Gastrocnemius medialis (tissue), 4 donors: ENCODE measurements around the gene ITIH6.

Experiments used
- POLR2A ChIP-seq, 2 donors: fragments of 450-650 bp; IDR thresholded peaks; one replicate each; pipeline ENCODE4 v1.6.1; 2017; ENCODE audit warnings: antibody characterized with exemption in 2 of 2, mild to moderate bottlenecking in 2 of 2, moderate library complexity in 2 of 2
- TF ChIP-seq, protein P1 (sequence below), 5 experiments: fragments of 450-650 bp in 3 of 5; fragments of 200-600 bp in 2 of 5; sonication (generic) in 2 of 5; IDR thresholded peaks in 4 of 5; conservative IDR thresholded peaks in 1 of 5; 1 replicate in 4 of 5; 2 replicates in 1 of 5; pipeline ENCODE4 v1.5.1; 2016 to 2019; ENCODE audit warnings: antibody characterized with exemption in 5 of 5, mild to moderate bottlenecking in 3 of 5, moderate library complexity in 3 of 5

GRCh38 chrX:54714424-54714823 is 83.6 kb downstream of the ITIH6 start:
- TF ChIP-seq, protein P1, sequence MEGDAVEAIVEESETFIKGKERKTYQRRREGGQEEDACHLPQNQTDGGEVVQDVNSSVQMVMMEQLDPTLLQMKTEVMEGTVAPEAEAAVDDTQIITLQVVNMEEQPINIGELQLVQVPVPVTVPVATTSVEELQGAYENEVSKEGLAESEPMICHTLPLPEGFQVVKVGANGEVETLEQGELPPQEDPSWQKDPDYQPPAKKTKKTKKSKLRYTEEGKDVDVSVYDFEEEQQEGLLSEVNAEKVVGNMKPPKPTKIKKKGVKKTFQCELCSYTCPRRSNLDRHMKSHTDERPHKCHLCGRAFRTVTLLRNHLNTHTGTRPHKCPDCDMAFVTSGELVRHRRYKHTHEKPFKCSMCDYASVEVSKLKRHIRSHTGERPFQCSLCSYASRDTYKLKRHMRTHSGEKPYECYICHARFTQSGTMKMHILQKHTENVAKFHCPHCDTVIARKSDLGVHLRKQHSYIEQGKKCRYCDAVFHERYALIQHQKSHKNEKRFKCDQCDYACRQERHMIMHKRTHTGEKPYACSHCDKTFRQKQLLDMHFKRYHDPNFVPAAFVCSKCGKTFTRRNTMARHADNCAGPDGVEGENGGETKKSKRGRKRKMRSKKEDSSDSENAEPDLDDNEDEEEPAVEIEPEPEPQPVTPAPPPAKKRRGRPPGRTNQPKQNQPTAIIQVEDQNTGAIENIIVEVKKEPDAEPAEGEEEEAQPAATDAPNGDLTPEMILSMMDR (IDR thresholded peaks at IDR 0.05 in 4 of 5, conservative IDR thresholded peaks at IDR 0.05 in 1 of 5), result no peak
- TF ChIP-seq POLR2A (IDR thresholded peaks at IDR 0.05), result no peak
